Panc1 (cell line): ENCODE measurements around the gene IDE. TPM values are rescaled to one million over a fixed set of nuclear protein-coding genes. Genes with fewer than 3 reads are reported as not detected.

Experiments used
- ATAC-seq: fragments of 200-7000 bp; cut with Tn5 transposase; 2 replicates; pipeline ENCODE4 v1.9.1; 2020; ENCODE audit warnings: mild to moderate bottlenecking, moderate library complexity
- BruUV-seq: library from RNA; stranded (reverse); fragments of 400-500 nt; replicated peaks from 2 replicates; lab custom pipeline; 2021; lab: Mats Ljungman, UMichigan
- CTCF ChIA-PET: fragments of 300-600 bp; sonication (Branson Sonifier 250); formaldehyde crosslinking; loops from one replicate; lab custom pipeline; 2022; ENCODE audit warnings: antibody characterized with exemption; lab: Charles Lee
- POLR2A ChIA-PET: fragments of 300-600 bp; sonication (Branson Sonifier 250); formaldehyde crosslinking; loops from one replicate; lab custom pipeline; 2022; ENCODE audit warnings: antibody characterized with exemption; lab: Charles Lee
- DNase-seq: peaks from one replicate; pipeline ENCODE4 v3.0.0-alpha.2; 2010; ENCODE audit warnings: low read depth, low spot score
- H3K27ac ChIP-seq: 2 replicates; pipeline ENCODE4 v1.5.1; 2011; ENCODE audit warnings: mild to moderate bottlenecking, low read length, inconsistent platforms
- H3K27me3 ChIP-seq: fragments of 200-500 bp; sonication (Bioruptor generic); 2 replicates; pipeline ENCODE4 v1.6.0; 2014; ENCODE audit warnings: low read length, inconsistent platforms; ENCODE audit not compliant: control insufficient read depth, insufficient read depth
- H3K36me3 ChIP-seq: fragments of 200-500 bp; sonication (Bioruptor generic); 2 replicates; pipeline ENCODE4 v1.5.1; 2014; ENCODE audit warnings: inconsistent platforms, mild to moderate bottlenecking, low read length, moderate library complexity; ENCODE audit not compliant: control insufficient read depth, insufficient read depth
- H3K4me1 ChIP-seq: 2 replicates; pipeline ENCODE4 v1.5.1; 2011; ENCODE audit warnings: inconsistent platforms, mild to moderate bottlenecking, low read length, moderate library complexity; ENCODE audit not compliant: control insufficient read depth, insufficient read depth
- H3K4me3 ChIP-seq, 2 experiments: 2 replicates each; pipeline ENCODE4 v1.5.1; 2011 to 2012; ENCODE audit warnings: low read depth in 2 of 2, low read length in 2 of 2, mild to moderate bottlenecking in 2 of 2, inconsistent platforms in 1 of 2, moderate library complexity in 1 of 2
- H3K9me3 ChIP-seq: fragments of 200-500 bp; sonication (Bioruptor generic); 2 replicates; pipeline ENCODE4 v1.5.1; 2014; ENCODE audit warnings: low read depth, mild to moderate bottlenecking, inconsistent platforms, low read length, moderate library complexity; ENCODE audit not compliant: control insufficient read depth, insufficient read depth
- POLR2AphosphoS5 ChIP-seq: IDR thresholded peaks from 2 replicates; pipeline ENCODE4 v1.6.1; 2012; ENCODE audit warnings: mild to moderate bottlenecking, low read depth, low read length, moderate library complexity
- REST ChIP-seq, 2 experiments: IDR thresholded peaks; 2 replicates each; pipeline ENCODE4 v1.6.1; 2011 to 2012; ENCODE audit warnings: low read depth in 2 of 2, control low read depth in 1 of 2, low read length in 1 of 2, mild to moderate bottlenecking in 1 of 2, moderate library complexity in 1 of 2; ENCODE audit not compliant: insufficient read depth in 1 of 2
- SIN3A ChIP-seq: IDR thresholded peaks from 2 replicates; pipeline ENCODE4 v1.6.1; 2012; ENCODE audit warnings: low read depth, mild to moderate bottlenecking, low read length, moderate library complexity, borderline replicate concordance; ENCODE audit not compliant: insufficient read depth
- TCF7L2 ChIP-seq: IDR thresholded peaks from 2 replicates; pipeline ENCODE4 v1.6.1; 2011; ENCODE audit warnings: mild to moderate bottlenecking, low read depth, low read length, inconsistent platforms
- in situ Hi-C: cut with HindIII; loops from 2 replicates; pipeline ENCODE4 v1.10.0; 2016; ENCODE audit warnings: low sequenced_read_pairs, low pct_unique_long_range_greater_than_20kb
- intact Hi-C: fragments of 100-400 bp; cut with micrococcal nuclease; formaldehyde crosslinking; loops from one replicate; pipeline ENCODE4 v1.10.0; 2022; ENCODE audit not compliant: unreplicated experiment
- total RNA-seq: library from RNA; stranded (reverse); gene quantifications from one replicate; pipeline ENCODE4 v1.2.1, GENCODE V29; 2021; ENCODE audit not compliant: unreplicated experiment
- TF ChIP-seq, protein P1 (sequence below): fragments of 450-650 bp; IDR thresholded peaks from 2 replicates; pipeline ENCODE4 v1.5.1; 2017; ENCODE audit warnings: mild to moderate bottlenecking

IDE gene
- total RNA-seq, 1 experiment from 2014 or later = 79.0 TPM

DNA sequence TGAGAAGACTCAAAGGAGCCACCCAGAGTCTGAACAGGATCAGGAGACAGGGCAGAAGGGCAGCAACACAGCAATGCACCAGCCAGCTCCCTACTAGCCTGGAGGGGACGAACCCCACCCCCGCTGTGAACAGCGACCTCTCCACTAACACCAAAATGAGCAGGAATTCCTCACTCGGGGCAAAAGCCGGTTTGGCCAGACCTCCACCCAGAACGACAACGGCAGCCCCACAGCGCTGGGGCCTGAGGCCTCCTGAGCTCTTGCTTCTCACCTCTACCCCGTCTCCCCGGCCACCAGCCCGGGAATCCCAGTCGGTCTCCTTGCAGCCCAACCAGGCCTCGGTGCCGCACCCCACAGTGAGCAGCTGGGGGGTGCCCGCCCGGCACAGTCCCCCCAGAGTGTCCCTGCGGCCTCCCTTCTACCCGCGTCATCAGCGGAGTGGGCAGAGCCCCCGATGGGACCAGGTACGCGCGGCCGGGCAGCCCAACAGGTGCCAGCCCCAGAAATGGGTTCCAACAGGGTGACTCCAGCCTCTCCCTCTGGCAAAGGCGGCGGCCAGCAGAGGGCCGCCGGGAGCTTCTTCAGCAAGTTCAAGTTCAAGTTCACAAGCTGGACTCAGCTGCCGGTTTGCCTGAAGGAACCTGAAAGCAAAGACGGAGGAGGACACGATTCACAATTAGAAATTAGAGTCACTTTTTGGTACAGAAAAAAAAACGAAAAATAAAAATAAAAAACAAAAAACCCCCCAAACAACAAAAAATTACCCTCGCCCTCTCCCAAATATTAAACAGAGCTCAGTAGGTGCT lies 153.9 kb downstream of the IDE start:
- ATAC-seq = no peak; the same call in 1 of the 2 replicates

DNA sequence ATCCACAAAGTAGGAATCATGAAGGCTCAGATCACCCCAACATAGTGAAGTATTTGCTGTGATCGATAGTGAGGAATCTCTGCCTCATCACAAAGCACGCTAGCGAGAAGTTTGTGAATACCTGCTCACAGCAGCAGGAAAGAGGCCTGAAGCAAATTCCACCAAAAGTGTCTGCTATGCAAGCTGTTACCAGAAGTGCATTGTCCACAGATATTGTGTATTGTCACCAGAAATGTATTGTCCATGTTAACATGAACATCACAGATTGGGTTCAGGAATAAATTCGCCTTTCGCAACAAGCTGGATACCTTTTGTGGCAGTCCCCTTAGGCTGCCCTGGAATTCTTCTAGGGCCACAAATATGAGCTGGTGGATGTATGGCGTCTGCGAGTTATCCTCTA lies 155.0 kb downstream of the IDE start:
- no peak overlapping the region for H3K27ac ChIP-seq
- ATAC-seq = no peak
- no peaks in the 10 kb centered on the region for H3K9me3 ChIP-seq
- ChIA-PET CTCF (no interaction called here), POLR2A (no interaction called here)
- no TSS peak for BruUV-seq
- H3K4me1 ChIP-seq = no peaks in the 10 kb centered on the region
- TF ChIP-seq REST (IDR thresholded peaks at IDR 0.05; ENCODE audit: insufficient read depth in 1 of 2, low read depth in 2 of 2, low read length in 1 of 2) (no peak), SIN3A (no peak), TCF7L2 (no peak), POLR2AphosphoS5 (no peak)
- TF ChIP-seq, protein P1, sequence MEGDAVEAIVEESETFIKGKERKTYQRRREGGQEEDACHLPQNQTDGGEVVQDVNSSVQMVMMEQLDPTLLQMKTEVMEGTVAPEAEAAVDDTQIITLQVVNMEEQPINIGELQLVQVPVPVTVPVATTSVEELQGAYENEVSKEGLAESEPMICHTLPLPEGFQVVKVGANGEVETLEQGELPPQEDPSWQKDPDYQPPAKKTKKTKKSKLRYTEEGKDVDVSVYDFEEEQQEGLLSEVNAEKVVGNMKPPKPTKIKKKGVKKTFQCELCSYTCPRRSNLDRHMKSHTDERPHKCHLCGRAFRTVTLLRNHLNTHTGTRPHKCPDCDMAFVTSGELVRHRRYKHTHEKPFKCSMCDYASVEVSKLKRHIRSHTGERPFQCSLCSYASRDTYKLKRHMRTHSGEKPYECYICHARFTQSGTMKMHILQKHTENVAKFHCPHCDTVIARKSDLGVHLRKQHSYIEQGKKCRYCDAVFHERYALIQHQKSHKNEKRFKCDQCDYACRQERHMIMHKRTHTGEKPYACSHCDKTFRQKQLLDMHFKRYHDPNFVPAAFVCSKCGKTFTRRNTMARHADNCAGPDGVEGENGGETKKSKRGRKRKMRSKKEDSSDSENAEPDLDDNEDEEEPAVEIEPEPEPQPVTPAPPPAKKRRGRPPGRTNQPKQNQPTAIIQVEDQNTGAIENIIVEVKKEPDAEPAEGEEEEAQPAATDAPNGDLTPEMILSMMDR = no peak
- H3K36me3 ChIP-seq = no peaks in the 10 kb centered on the region
- no peak for DNase-seq
- intact Hi-C loops (no loop called here), in situ Hi-C loops (no loop called here)
- no peak overlapping the region for H3K4me3 ChIP-seq
- no peaks in the 10 kb centered on the region for H3K27me3 ChIP-seq

More for the DNA sequence above, 153.9 kb downstream of the IDE start:
- H3K27ac ChIP-seq = no peak overlapping the region
- ChIA-PET CTCF (interaction anchor here (0.6 kb wide), 1 partner anchor 16 kb away, joined by 4 read pairs; no protein-coding TSS in a partner anchor), POLR2A (interaction anchor here (0.6 kb wide), 1 partner anchor 97 kb away, joined by 3 read pairs; no protein-coding TSS in a partner anchor)
- DNase-seq = no peak
- in situ Hi-C loops = no loop called here
- H3K36me3 ChIP-seq = no peaks in the 10 kb centered on the region
- H3K4me1 ChIP-seq = no peaks in the 10 kb centered on the region
- H3K9me3 ChIP-seq = no peaks in the 10 kb centered on the region
- no peak overlapping the region for H3K4me3 ChIP-seq
- no TSS peak for BruUV-seq
- no peaks in the 10 kb centered on the region for H3K27me3 ChIP-seq
- TF ChIP-seq TCF7L2 (no peak), POLR2AphosphoS5 (no peak), REST (IDR thresholded peaks at IDR 0.05; ENCODE audit: insufficient read depth in 1 of 2, low read depth in 2 of 2, low read length in 1 of 2) (no peak), SIN3A (no peak)
- TF ChIP-seq, protein P1 = no peak; the same call in 1 of the 2 replicates
- intact Hi-C loops = no loop called here
